Measurements from ENCODE around the gene RAP2A.

RAP2A gene

GRCh38 chr13:97515643-97516042 is 81.7 kb downstream of the RAP2A start:
- peaks cover 9% of the 10 kb centered on the region for H3K9me3 Mint-ChIP-seq
- H3K4me1 Mint-ChIP-seq (ENCODE audit: low read depth), result no peaks in the 10 kb centered on the region
- no peaks in the 10 kb centered on the region for H3K36me3 Mint-ChIP-seq (ENCODE audit: low read depth)
- no peak overlapping the region for H3K4me3 Mint-ChIP-seq
- H3K27me3 Mint-ChIP-seq, result peaks cover 18% of the 10 kb centered on the region
- no peak overlapping the region for H3K27ac Mint-ChIP-seq

GRCh38 chr13:97517967-97518366 is 84.0 kb downstream of the RAP2A start:
- peaks cover 9% of the 10 kb centered on the region for H3K27me3 Mint-ChIP-seq
- H3K9me3 Mint-ChIP-seq, result no peaks in the 10 kb centered on the region
- H3K36me3 Mint-ChIP-seq (ENCODE audit: low read depth), result no peaks in the 10 kb centered on the region
- no peak overlapping the region for H3K27ac Mint-ChIP-seq
- H3K4me3 Mint-ChIP-seq, result no peak overlapping the region
- H3K4me1 Mint-ChIP-seq (ENCODE audit: low read depth), result no peaks in the 10 kb centered on the region
